ENCODE measurements around the gene EYA2.

DNA sequence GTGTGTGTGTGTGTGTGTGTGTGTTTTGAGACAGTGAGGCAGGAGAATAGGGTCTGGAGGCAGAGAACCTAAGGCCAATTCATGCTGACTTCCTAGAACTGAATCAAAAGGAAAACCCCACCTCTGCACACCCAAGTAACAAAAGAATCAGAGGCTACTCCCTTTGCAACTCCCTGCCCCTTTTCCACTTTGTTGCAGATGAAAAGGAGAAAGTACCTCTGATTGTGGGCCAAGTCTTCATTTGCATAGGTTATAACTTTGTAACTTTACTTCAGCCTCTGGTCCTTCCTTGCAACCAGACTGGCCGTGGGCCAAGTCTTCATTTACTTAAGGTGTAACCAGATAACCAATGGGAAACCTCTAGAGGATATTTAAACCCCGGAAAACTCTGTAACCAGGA lies 168.8 kb downstream of the EYA2 start:
- TF ChIP-seq, protein P1, sequence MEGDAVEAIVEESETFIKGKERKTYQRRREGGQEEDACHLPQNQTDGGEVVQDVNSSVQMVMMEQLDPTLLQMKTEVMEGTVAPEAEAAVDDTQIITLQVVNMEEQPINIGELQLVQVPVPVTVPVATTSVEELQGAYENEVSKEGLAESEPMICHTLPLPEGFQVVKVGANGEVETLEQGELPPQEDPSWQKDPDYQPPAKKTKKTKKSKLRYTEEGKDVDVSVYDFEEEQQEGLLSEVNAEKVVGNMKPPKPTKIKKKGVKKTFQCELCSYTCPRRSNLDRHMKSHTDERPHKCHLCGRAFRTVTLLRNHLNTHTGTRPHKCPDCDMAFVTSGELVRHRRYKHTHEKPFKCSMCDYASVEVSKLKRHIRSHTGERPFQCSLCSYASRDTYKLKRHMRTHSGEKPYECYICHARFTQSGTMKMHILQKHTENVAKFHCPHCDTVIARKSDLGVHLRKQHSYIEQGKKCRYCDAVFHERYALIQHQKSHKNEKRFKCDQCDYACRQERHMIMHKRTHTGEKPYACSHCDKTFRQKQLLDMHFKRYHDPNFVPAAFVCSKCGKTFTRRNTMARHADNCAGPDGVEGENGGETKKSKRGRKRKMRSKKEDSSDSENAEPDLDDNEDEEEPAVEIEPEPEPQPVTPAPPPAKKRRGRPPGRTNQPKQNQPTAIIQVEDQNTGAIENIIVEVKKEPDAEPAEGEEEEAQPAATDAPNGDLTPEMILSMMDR (conservative IDR thresholded peaks at IDR 0.05), result no peak
- no peak for TF ChIP-seq ZFX (IDR thresholded peaks at IDR 0.05)

All from C4-2B (cell line).